CD4-positive, alpha-beta T cell treated with Interleukin-10 for 1 hour (primary cell): ENCODE results near the gene DOCK1.
"Not testable (repeated sequence)": the region's sequence is repeated elsewhere in the genome, so short reads cannot be mapped to it uniquely, and the experiment has no call there.

Experiments
- DNase-seq: peaks from one replicate; pipeline ENCODE4 v3.0.0-alpha.2; 2020

Gene DOCK1

GRCh38 chr10:126927799-126928198 lies 22.6 kb downstream of the DOCK1 start:
- no peak for DNase-seq

DNA sequence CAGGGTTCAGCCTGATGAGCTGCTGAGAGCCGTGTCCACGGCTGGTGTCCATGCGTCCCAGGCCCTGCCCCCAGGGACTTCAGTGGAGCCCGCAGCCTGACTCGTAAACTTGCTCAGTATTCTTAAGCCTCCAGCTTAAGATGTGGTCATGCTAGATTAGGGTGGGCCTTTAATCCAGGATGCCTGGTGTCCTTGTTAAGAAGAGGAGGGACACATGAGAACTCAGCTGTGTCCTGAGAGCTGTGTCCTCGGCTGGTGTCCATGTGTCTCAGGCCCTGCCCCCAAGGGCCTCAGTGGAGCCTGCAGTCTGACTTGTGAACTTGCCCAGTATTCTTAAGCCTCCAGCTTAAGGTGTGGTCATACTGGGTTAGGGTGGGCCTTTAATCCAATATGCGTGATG lies 23.0 kb downstream of the DOCK1 start:
- no peak for DNase-seq

DNA sequence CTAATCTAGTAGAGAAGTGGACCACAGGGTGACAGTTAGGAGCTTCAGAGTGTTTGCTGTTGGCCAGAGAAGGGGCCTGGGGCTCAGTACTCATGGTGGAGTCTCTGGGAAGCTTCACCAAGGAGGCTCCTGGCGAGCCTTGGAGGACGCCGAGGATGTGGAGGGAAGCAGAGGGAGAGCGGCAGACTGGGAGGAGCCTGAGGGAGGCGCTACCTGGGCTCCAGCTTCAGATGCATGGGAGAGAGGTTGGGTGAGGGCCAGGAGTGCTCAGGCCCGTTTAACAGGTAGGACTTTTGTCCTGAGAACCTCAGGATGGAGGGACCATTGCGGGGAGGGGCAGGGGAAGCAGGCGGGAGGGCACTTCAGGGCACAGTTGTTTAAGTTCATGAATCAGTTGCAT lies 24.2 kb downstream of the DOCK1 start:
- DNase-seq, result no peak

DNA sequence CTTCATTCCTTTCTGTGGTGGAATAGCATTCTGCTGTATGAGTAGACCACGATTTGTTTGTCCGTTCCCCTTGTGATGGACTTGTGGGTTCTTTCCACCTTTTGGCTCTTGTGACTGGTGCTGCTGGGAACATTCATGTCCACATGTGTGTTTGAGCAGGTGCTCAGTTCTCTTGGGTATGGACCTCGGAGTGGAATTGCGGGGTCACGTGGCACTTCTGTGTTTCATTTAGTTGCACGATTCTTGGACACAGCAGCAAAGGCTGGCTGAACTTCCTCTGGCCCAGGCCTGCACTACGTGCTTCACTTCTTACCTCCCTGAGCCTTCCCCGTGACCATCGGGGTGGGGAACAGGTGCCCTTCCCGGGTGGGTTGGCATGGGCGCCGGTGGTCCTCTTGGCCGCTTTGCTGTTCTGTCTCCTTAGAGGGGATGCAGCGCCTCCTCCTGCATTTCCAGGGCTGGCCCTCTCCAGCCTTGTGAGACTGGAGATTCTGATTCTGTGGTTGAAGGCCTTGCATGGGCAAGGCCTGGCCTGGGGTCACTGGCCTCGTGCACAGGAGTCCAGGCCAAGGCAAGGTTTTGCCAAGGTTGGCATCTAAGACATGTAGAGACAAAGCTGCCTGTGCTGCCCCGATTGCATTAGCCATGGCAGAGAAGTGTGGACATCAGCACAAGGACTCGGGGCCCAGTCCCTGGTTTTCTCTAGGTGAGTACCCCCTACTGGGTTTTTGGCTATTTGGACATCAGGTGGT lies 25.1 kb downstream of the DOCK1 start:
- no peak for DNase-seq

GRCh38 chr10:126930883-126931503 lies 25.8 kb downstream of the DOCK1 start:
- DNase-seq, result no peak

- DNase-seq, result no peak
Observed at GRCh38 chr10:126931544-126931943, 26.3 kb downstream of the DOCK1 start.

- no peak for DNase-seq
Observed at GRCh38 chr10:126932516-126932915, 27.3 kb downstream of the DOCK1 start.

GRCh38 chr10:126933116-126933515 lies 27.9 kb downstream of the DOCK1 start:
- no peak for DNase-seq

GRCh38 chr10:126935263-126935946 lies 30.2 kb downstream of the DOCK1 start:
- DNase-seq, result no peak

DNA sequence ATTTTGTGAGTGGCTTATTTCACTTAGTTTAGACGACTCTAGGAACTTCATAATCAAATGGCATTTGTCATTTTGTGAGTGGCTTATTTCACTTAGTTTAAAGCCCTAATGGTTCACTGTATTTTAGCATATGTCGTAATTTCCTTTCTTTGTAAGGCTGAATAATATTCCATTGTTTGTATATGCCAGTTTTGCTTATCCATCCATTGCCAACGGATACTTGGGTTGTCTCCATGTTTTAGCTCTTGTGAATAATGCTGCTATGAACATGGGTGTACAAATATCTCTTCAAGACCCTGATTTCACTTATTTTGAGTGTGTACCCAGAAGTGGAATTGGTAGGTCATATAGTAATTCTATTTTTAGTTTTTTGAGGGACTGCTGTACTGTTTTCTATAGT lies 31.8 kb downstream of the DOCK1 start:
- DNase-seq, result no peak

- DNase-seq, result not testable (repeated sequence)
Observed at GRCh38 chr10:126938121-126938520, 32.9 kb downstream of the DOCK1 start.

GRCh38 chr10:126939706-126940105 lies 34.5 kb downstream of the DOCK1 start:
- no peak for DNase-seq

DNA sequence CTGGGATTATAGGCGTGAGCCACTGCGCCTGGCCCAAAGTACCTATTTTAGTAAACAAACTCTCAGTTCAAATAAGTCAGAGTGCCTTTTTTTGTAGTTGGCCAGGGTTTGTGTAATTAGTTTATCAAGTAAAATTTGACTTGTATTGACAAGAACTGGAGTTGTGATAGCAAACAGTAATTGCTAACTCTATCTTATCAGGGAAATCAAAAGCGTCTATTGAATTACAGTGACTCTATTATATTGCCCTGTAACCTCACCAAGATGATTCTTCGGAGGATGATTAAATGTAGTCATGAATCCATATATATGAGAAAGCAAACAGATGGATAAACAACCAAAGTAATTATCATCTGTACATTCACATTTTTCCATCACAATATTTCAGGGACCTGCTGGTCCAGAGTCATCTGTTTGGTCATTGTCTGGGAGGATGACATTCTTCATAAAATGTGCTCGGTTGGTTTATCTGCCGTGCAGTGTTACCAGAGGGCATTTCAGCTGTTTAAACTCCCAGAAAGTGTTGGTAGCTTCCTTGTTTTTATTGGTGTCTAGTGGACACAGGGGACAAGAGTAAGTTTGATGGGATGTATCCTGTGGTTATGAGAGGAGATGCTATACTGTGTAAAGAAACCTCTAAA lies 35.6 kb downstream of the DOCK1 start:
- DNase-seq, result no peak

GRCh38 chr10:126944191-126944590 lies 39.0 kb downstream of the DOCK1 start:
- no peak for DNase-seq

DNA sequence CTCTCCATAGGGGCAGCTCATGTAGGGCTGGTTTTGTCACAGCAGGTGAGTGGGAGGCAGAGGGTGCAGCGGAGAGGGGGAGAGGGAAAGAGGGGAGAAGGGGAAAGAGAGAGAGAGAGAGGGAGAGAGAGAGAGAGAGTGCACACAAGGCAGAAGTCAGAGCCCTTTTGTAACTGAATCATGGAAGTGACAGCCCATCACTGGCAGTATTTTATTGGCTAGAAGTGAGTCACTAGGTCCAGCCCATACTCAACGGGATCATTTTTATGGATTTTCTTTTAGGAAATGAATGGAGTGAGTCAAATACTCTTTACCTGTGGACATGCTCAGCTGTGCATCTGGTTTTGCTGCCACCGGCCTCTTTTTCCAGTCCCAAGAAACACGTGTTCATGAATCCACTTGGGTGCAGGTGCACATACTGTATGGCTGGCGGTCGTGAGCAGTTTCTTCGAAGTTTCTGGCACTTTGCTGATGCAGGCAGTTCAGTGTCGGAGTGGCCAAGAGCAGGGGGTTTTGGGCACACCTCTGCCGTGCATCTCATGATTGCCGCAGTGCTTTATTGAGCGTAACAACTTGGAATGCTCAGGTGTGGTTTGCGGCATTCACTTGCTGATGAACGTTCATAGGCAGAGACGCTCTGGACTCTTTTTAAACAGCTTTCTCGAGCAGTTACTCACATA lies 40.3 kb downstream of the DOCK1 start:
- DNase-seq, result no peak

DNA sequence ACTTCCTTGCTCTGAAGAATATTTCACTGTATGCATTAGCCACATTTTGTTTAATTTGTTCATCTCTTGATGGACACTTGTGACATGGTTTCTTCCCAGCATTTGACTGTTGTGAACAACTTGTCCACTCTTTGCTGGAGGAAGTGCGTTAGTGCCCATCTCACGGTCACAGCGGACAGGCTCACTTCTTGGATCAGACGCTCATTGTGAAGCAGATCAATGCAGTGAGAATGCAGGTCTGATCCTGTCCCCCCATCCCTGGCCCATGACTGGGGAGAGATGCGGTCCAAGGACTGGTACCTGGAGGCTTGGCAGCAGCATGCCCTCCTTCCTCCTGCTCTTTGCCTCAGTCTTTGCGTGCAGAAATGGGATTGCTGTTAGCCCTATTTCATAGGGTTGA lies 41.5 kb downstream of the DOCK1 start:
- DNase-seq, result no peak

GRCh38 chr10:126948355-126949160 lies 43.3 kb downstream of the DOCK1 start:
- no peak for DNase-seq

- no peak for DNase-seq
Observed at GRCh38 chr10:126949161-126949503, 43.9 kb downstream of the DOCK1 start.

DNA sequence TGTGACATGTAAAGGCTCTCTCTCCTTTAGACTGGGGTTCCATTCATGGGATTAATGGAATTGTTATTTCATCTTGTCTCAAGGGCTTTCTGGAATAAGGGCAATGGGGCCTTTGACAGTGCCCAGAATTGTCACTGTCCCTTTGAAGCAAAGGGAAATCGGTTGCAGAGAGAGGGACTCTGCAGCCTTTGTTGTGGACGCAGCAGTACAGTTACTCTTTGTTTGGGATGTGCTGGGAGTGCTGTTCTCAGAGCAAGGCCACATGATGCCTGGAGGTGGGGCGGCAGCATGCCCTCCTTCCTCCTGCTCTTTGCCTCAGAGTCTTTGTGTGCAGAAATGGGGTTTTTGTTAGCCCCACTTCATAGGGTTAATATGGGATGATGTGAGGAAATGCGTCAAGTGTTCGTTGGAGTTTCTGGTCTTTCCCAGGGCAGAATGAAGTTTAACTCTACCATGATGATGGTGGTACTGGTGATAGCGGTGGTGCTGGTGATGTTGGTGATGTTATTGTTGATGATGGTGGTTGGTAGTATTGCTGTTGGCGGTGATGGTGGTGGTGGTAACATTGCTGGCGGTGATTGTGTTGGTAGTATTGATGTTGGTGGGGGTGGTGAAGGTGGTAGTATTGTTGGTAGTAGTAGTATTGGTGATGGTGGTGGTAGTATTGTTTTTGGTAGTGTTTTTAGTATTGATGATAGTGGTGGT lies 45.3 kb downstream of the DOCK1 start:
- no peak for DNase-seq

- no peak for DNase-seq
Observed at GRCh38 chr10:126953886-126954285, 48.7 kb downstream of the DOCK1 start.

DNA sequence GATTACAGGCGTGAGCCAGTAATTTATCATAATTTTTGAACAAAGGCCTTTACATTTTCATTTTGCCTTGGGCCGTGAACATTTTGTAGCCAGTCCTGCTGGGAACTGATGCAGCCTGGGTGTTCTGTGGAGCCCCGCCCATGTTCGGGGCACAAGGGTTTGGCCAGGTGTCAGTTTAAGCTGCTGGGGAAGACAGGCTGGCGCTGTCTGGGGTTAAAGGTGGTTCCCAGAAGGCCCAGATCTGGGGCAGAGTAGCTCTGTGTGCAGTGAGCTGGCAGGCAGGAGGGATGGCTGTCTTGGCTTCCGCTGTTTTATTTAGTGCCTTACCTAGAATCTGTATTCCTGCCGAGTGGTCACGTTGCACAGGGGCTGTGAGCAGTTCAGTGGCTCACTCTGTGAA lies 50.2 kb downstream of the DOCK1 start:
- DNase-seq, result no peak
